Measurements from ENCODE around the gene SRSF1.
A peak's percentile ranks its signal among the peaks of the same experiment; 100 is the strongest.
"Not testable (repeated sequence)": the region's sequence is repeated elsewhere in the genome, so short reads cannot be mapped to it uniquely, and the experiment has no call there.

The SRSF1 gene

GRCh38 chr17:57966875-57967274, 40.2 kb downstream of the SRSF1 start:
- DNase-seq (ENCODE audit: low read depth in 1 of 2, low spot score in 1 of 2) = no peak

- DNase-seq (ENCODE audit: low read depth in 1 of 2, low spot score in 1 of 2) = no peak
These were observed 40.8 kb downstream of the SRSF1 start for GRCh38 chr17:57966246-57966645.

GRCh38 chr17:57965521-57966160, 41.4 kb downstream of the SRSF1 start:
- no peak for DNase-seq (ENCODE audit: low read depth in 1 of 2, low spot score in 1 of 2)

GRCh38 chr17:57963149-57963511, 43.9 kb downstream of the SRSF1 start:
- no peak for DNase-seq (ENCODE audit: low read depth in 1 of 2, low spot score in 1 of 2)

- no peak for DNase-seq (ENCODE audit: low read depth in 1 of 2, low spot score in 1 of 2)
These were observed 44.5 kb downstream of the SRSF1 start for GRCh38 chr17:57962279-57963148.

- DNase-seq (ENCODE audit: low read depth in 1 of 2, low spot score in 1 of 2) = no peak
These were observed 47.1 kb downstream of the SRSF1 start for GRCh38 chr17:57959929-57960328.

GRCh38 chr17:57958391-57958790, 48.7 kb downstream of the SRSF1 start:
- DNase-seq (ENCODE audit: low read depth in 1 of 2, low spot score in 1 of 2) = not testable (repeated sequence)

GRCh38 chr17:57957886-57958285, 49.2 kb downstream of the SRSF1 start:
- DNase-seq (ENCODE audit: low read depth in 1 of 2, low spot score in 1 of 2) = no peak

GRCh38 chr17:57957120-57957850, 49.8 kb downstream of the SRSF1 start:
- DNase-seq (ENCODE audit: low read depth in 1 of 2, low spot score in 1 of 2) = no peak

GRCh38 chr17:57956291-57957119, 50.5 kb downstream of the SRSF1 start:
- no peak for DNase-seq (ENCODE audit: low read depth in 1 of 2, low spot score in 1 of 2)

GRCh38 chr17:57955183-57955931, 51.7 kb downstream of the SRSF1 start, which contains the start of gene CUEDC1:
TSS of gene CUEDC1 (minus strand) at chr17:57955412. CDS start at chr17:57885564, 69,848 bp downstream.
- peak; percentile 26 to 60 for DNase-seq (ENCODE audit: low read depth in 1 of 2, low spot score in 1 of 2)

GRCh38 chr17:57954397-57955182, 52.5 kb downstream of the SRSF1 start:
- DNase-seq (ENCODE audit: low read depth in 1 of 2, low spot score in 1 of 2) = no peak

GRCh38 chr17:57953705-57954396, 53.2 kb downstream of the SRSF1 start:
- no peak for DNase-seq (ENCODE audit: low read depth in 1 of 2, low spot score in 1 of 2)
